Thyroid gland (tissue), 4 donors: ENCODE measurements around the gene RELA.

Experiments used
- CTCF ChIP-seq, 6 experiments: fragments of 200-600 bp in 3 of 6; fragments of 450-650 bp in 3 of 6; sonication (generic) in 3 of 6; IDR thresholded peaks; one replicate each; pipeline ENCODE4 v1.5.1; 2016 to 2019; ENCODE audit warnings: antibody characterized with exemption in 6 of 6, mild to moderate bottlenecking in 2 of 6, inconsistent platforms in 1 of 6, moderate library complexity in 1 of 6
- POLR2A ChIP-seq, 2 donors: fragments of 450-650 bp; IDR thresholded peaks; one replicate each; pipeline ENCODE4 v1.6.1; 2017; ENCODE audit warnings: antibody characterized with exemption in 2 of 2, mild to moderate bottlenecking in 2 of 2, moderate library complexity in 1 of 2

GRCh38 chr11:65610404-65610803 is 52.3 kb downstream of the RELA start:
- TF ChIP-seq CTCF (IDR thresholded peaks at IDR 0.05) (no peak), POLR2A (IDR thresholded peaks at IDR 0.05) (no peak)
